Mesothelial cell of epicardium (in vitro differentiated cells): Measurements from ENCODE around the gene SLCO4A1. TPM values are rescaled to one million over a fixed set of nuclear protein-coding genes. Genes with fewer than 3 reads are reported as not detected.

Experiments used
- DNase-seq, 2 experiments: peaks; one replicate each; pipeline ENCODE4 v3.0.0; 2021; ENCODE audit warnings: low spot score in 2 of 2; ENCODE audit not compliant: unreplicated experiment in 2 of 2
- H3K27ac Mint-ChIP-seq: 2 replicates; pipeline ENCODE4 v1.8.0; 2021; ENCODE audit warnings: mixed read lengths
- H3K27me3 Mint-ChIP-seq: 2 replicates; pipeline ENCODE4 v1.8.0; 2021; ENCODE audit warnings: low read depth, mixed read lengths
- H3K36me3 Mint-ChIP-seq: 2 replicates; pipeline ENCODE4 v1.8.0; 2021; ENCODE audit warnings: mixed read lengths
- H3K4me1 Mint-ChIP-seq: 2 replicates; pipeline ENCODE4 v1.8.0; 2021; ENCODE audit warnings: mixed read lengths
- H3K4me3 Mint-ChIP-seq: 2 replicates; pipeline ENCODE4 v1.8.0; 2021; ENCODE audit warnings: mild to moderate bottlenecking, moderate library complexity, mixed read lengths
- H3K9me3 Mint-ChIP-seq: 2 replicates; pipeline ENCODE4 v1.8.0; 2021; ENCODE audit warnings: mixed read lengths
- CTCF ChIP-seq: fragments of 200-600 bp; sonication (generic); IDR thresholded peaks from one replicate; pipeline ENCODE4 v1.5.0; 2021; ENCODE audit warnings: antibody characterized with exemption; ENCODE audit not compliant: unreplicated experiment
- total RNA-seq: library from RNA; stranded (reverse); gene quantifications from 3 replicates; pipeline ENCODE4 v1.2.1, GENCODE V29; 2021

Gene SLCO4A1
- total RNA-seq, 1 donor from 2014 or later: 3.7 TPM

GRCh38 chr20:62710221-62710885, 68.0 kb downstream of the SLCO4A1 start:
- Mint-ChIP-seq H3K4me3 (no peak overlapping the region), H3K27me3 (peaks cover 84% of the 10 kb centered on the region), H3K36me3 (no peaks in the 10 kb centered on the region), H3K4me1 (peaks cover 4% of the 10 kb centered on the region), H3K9me3 (peaks cover 4% of the 10 kb centered on the region), H3K27ac (no peak overlapping the region)
- no peak for DNase-seq
- TF ChIP-seq CTCF: no peak

- H3K36me3 Mint-ChIP-seq: no peaks in the 10 kb centered on the region
- no peak overlapping the region for H3K4me3 Mint-ChIP-seq
- peaks cover 83% of the 10 kb centered on the region for H3K27me3 Mint-ChIP-seq
- H3K9me3 Mint-ChIP-seq: peaks cover 4% of the 10 kb centered on the region
- DNase-seq: no peak
- peaks cover 4% of the 10 kb centered on the region for H3K4me1 Mint-ChIP-seq
- TF ChIP-seq CTCF: no peak
- H3K27ac Mint-ChIP-seq: no peak overlapping the region
Measured at GRCh38 chr20:62710886-62711702, 68.8 kb downstream of the SLCO4A1 start.

DNA sequence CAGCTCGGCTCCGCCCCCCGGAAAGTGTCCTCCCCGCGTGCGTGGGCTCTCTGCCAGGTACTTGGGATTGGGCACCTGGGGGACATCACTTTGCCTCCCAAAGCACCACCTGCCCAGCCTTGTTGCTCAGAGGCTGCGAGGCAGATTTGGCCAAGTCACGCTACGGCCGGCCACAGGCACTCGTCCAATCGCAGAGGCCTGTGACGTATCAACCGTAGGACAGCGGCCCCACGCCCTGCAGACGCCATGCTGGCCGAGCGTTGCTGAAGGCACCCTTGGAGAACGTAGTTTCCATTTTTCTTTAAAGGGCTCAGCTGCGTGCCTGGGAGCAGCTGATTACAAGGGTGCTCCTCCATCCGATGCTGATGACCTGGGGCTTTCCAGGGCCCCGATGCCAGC, 69.4 kb downstream of the SLCO4A1 start:
- Mint-ChIP-seq H3K4me3 (no peak overlapping the region), H3K4me1 (peaks cover 4% of the 10 kb centered on the region), H3K27ac (no peak overlapping the region), H3K9me3 (peaks cover 4% of the 10 kb centered on the region), H3K36me3 (no peaks in the 10 kb centered on the region), H3K27me3 (peaks cover 82% of the 10 kb centered on the region)
- no peak for DNase-seq
- no peak for TF ChIP-seq CTCF

- no peak for TF ChIP-seq CTCF
- no peak overlapping the region for H3K27ac Mint-ChIP-seq
- H3K4me1 Mint-ChIP-seq: peaks cover 4% of the 10 kb centered on the region
- peaks cover 4% of the 10 kb centered on the region for H3K9me3 Mint-ChIP-seq
- H3K27me3 Mint-ChIP-seq: peaks cover 77% of the 10 kb centered on the region
- no peak overlapping the region for H3K4me3 Mint-ChIP-seq
- H3K36me3 Mint-ChIP-seq: no peaks in the 10 kb centered on the region
- no peak for DNase-seq
Measured at GRCh38 chr20:62712606-62713005, 70.3 kb downstream of the SLCO4A1 start.

GRCh38 chr20:62714006-62714405, 71.7 kb downstream of the SLCO4A1 start:
- peaks cover 77% of the 10 kb centered on the region for H3K27me3 Mint-ChIP-seq
- no peak for TF ChIP-seq CTCF

More at GRCh38 chr20:62714006-62714405, 71.7 kb downstream of the SLCO4A1 start:
- no peaks in the 10 kb centered on the region for H3K4me1 Mint-ChIP-seq
- H3K36me3 Mint-ChIP-seq: no peaks in the 10 kb centered on the region
- DNase-seq: no peak
- H3K4me3 Mint-ChIP-seq: no peak overlapping the region
- H3K27ac Mint-ChIP-seq: no peak overlapping the region
- H3K9me3 Mint-ChIP-seq: peaks cover 4% of the 10 kb centered on the region
